Esophagus muscularis mucosa (tissue), 4 donors: Measurements from ENCODE around the gene ADCYAP1R1.

Experiments
- CTCF ChIP-seq, 3 experiments: fragments of 200-600 bp in 2 of 3; fragments of 450-650 bp in 1 of 3; sonication (generic) in 2 of 3; IDR thresholded peaks; one replicate each; pipeline ENCODE4 v1.5.1; 2017 to 2019; ENCODE audit warnings: antibody characterized with exemption in 3 of 3, mild to moderate bottlenecking in 2 of 3, moderate library complexity in 1 of 3
- EP300 ChIP-seq: sonication (generic); formaldehyde crosslinking; IDR thresholded peaks from one replicate; pipeline ENCODE4 v1.6.1; 2017; ENCODE audit warnings: antibody characterized with exemption
- POLR2A ChIP-seq: fragments of 450-650 bp; IDR thresholded peaks from one replicate; pipeline ENCODE4 v1.6.1; 2017; ENCODE audit warnings: antibody characterized with exemption, moderate library complexity, mild to moderate bottlenecking, low read depth
- POLR2AphosphoS5 ChIP-seq, 2 donors: sonication (generic); formaldehyde crosslinking; IDR thresholded peaks; one replicate each; pipeline ENCODE4 v1.6.1; 2017; ENCODE audit warnings: antibody characterized with exemption in 2 of 2

- TF ChIP-seq CTCF (IDR thresholded peaks at IDR 0.05) (no peak), POLR2A (no peak), POLR2AphosphoS5 (IDR thresholded peaks at IDR 0.05) (no peak), EP300 (no peak)
Observed at GRCh38 chr7:31049005-31049765, 2.9 kb upstream of the ADCYAP1R1 start.
